Activated CD8-positive, alpha-beta memory T cell treated with anti-CD3 and anti-CD28 coated beads, Interleukin-2, amount 50 U/mL, for 4 hours (primary cell): ENCODE results near the gene IFT81.
"Not testable (repeated sequence)": the region's sequence is repeated elsewhere in the genome, so short reads cannot be mapped to it uniquely, and the experiment has no call there.

Source experiments
- DNase-seq: peaks from one replicate; pipeline ENCODE4 v3.0.0-alpha.2; 2020

The IFT81 gene

GRCh38 chr12:110109037-110109836 is 14.9 kb upstream of the IFT81 start:
- no peak for DNase-seq

DNA sequence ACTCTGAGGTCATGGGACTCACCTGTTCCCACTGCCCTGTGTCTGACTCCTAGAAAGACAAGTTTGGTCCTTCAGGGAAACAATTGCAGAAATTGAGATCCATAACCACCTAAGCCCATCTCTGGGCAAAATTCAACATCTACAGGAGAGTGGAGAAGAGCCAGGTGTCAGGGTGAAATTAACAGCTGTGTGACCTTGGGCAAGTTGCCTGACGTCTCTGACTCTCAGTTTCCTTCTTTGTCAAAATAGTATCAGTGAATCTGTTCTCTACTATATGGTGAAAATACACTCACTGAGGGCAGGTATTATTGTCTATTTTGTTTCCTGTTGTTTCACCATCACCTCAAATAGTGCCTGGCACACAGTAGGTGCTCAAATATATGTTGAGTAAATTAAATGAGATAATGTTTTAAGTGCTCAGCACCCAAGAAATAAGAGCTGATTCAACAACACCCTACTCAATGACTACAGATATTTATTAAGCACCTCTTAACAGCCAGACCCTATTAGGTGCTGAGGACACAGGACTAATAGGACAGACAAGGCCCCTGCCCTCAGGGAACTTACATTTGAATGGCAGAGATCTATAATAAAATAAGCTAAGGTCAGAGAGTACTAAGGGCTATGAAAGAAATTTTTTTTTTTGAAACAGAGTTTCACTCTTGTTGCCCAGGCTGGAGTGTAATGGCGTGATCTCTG is 14.2 kb upstream of the IFT81 start:
- DNase-seq: no peak

DNA sequence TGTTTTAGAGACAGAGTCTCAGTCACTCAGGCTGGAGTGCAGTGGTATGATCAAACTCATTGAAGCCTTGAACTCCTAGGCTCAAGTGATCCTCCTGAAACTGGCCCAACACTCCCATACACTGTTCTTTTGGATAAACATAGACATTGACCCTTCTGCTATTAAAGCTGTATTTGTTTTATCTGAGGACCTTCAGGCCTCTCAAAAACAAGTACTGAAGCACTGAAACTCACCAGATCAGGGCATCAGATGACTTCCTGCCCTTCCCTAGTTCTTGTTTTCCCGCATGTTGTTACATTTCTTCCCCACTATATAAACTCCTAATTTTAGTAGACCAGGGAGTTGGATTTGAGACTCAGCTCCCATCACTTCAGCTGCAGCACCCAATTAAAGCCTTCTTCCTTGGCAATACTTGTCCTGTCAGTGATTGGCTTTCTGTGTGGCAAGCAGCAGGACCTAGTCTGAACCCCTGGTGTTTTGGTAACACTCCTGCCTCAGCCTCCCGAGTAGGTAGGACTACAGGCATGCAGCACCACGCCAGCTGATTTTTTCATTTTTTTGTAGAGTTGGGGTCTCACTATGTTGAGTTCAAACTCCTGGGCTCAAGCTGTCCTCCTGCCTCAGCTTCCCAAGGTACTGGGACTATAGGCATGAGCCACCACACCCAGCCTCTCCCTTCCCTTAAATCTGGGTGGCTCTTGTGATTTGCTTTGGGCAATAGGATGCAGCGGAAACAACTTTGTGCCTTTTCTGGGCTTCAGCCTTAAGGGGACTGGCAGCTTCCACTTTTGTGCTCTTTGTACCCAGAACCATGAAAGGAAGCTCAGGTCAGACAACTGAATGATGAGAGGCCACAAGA is 12.5 kb upstream of the IFT81 start:
- DNase-seq: no peak

DNA sequence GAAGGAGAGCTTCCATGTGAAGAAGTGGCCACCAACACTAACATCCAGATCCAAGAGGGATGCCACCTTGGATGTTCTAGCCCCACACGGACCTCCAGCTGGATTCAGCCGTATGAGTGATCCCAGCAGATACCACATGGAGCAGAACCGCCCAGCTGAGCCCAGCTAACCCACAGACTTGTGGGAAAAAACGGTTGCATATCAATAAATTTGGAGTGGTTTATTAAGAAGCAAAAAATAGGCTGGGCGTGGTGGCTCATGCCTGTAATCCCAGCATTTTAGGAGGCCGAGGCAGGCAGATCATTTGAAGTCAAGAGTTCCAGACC is 11.9 kb upstream of the IFT81 start:
- DNase-seq: no peak

- no peak for DNase-seq
These were observed 9.6 kb upstream of the IFT81 start for GRCh38 chr12:110114528-110114937.

GRCh38 chr12:110115675-110116074 is 8.5 kb upstream of the IFT81 start:
- DNase-seq: no peak

GRCh38 chr12:110116623-110117022 is 7.5 kb upstream of the IFT81 start:
- DNase-seq: no peak

GRCh38 chr12:110117210-110117609 is 6.9 kb upstream of the IFT81 start:
- not testable (repeated sequence) for DNase-seq

GRCh38 chr12:110117956-110118685 is 6.0 kb upstream of the IFT81 start:
- DNase-seq: no peak

GRCh38 chr12:110122929-110123328 is 1.2 kb upstream of the IFT81 start:
- DNase-seq: no peak

DNA sequence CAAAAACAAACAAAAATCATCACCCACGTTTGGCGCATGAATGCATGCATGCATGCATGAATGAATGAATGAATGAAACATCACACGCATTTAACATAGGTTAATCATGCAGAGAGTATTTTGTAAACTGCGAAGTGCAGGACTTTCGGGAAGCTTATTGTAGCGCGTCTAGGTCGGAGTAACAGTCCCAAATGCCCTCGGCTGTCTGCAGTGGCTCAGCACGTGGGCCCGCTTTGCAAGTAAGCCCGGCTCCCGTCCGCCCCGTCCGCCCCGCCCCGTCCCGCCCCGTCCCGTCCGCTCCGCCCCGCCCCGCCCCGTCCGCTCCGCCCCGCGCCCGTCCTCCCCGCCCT is 263 bp upstream of the IFT81 start:
- DNase-seq: no peak

- no peak for DNase-seq
These were observed 2.4 kb downstream of the IFT81 start for GRCh38 chr12:110126557-110126956.

DNA sequence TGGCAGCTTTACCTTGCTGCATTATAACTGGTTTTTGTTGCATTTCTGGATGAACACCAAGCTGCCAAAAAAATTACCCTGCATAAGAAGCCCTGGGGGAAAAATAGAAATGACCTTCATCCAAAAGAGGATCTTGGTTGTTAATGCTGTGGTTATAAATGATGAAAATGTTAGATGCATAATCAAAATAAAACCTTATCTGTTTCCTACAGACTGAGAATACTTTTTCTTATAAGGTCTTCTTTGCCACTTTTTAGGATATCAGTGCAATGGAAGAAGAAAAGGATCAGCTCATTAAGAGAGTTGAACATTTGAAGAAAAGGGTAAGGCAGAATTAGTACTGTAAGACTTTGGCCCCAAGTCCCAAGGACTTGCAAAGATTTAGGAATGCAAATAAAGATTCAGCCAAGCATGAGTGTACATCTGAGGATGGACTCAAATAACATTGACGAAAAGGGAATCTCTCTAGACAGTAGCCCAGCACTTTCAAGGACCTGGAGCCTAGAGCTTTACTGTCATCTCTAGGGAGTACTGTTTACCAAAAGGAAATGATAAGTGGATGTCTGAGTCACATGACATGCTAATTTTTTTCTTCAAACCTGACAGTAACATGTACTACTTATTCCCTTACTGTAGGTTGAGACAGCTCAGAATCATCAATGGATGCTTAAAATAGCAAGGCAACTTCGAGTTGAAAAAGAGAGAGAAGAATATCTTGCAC is 10.7 kb downstream of the IFT81 start:
- DNase-seq: no peak

GRCh38 chr12:110135806-110136205 is 11.6 kb downstream of the IFT81 start:
- no peak for DNase-seq

DNA sequence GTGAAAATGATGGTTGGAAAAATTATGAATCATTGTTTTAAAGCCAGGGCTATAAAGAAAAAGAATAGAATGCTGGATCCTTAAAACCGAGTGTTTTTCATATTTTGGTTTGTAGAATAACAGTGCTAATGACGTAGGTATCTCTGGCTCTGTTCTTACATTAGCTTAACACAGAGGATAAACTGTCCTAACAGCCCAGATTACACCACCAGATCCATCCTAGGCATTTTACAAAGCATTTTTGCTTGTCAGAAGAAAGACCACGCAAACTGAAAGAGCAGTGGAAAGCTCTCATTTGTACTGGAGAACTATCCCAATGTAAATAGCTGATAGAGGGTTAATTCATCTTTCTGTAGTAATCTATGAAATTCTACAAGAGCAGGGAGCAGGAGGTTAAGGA is 13.6 kb downstream of the IFT81 start:
- DNase-seq: no peak

DNA sequence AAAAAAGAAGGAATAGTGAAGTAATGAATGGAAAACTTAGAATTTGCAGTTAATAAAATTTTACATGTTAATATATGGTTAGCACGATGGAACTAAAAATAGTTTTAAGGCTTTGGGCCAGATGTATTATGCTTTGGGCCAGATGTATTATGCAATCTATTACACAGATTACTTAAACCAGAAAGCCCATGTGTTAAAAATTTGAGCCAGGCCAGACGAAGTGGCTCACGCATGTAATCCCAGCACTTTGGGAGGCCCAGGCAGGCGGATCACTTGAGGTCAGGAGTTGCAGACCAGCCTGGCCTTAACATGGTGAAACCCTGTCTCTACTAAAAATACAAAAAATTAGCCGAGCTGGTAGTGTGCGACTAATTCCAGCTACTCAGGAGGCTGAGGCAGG is 17.2 kb downstream of the IFT81 start:
- no peak for DNase-seq

- DNase-seq: no peak
These were observed 22.8 kb downstream of the IFT81 start for GRCh38 chr12:110146986-110147385.

DNA sequence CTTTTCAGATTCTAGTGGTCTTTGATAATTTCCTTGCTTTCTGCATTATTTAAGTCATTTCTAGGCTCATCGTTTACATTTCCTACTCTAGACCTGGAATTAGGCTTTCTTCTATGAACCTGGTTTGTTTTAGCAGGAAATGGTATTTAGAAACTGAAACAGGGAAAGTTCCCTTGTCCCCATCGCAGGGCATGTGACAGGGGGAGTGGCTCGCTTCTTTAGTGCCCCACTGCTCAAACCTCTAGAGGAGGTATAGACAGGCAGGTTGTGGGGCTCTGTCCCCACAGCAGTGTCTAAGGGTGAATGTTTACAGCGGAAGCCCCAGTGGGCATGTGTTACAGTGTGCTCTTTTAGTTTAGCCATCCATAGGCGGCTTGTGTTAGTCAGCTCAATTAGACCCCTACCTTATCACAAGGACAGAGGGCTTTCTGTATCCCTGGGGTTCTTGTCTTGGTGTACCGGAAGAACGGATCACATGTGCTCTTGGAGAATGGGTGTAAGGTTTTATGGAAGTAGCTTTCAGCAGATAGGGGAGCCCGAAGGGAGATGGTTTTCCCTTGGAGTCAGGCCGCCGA is 25.0 kb downstream of the IFT81 start:
- no peak for DNase-seq

- no peak for DNase-seq
These were observed 32.6 kb downstream of the IFT81 start for GRCh38 chr12:110156766-110157165.

- no peak for DNase-seq
These were observed 33.4 kb downstream of the IFT81 start for GRCh38 chr12:110157539-110157938.

DNA sequence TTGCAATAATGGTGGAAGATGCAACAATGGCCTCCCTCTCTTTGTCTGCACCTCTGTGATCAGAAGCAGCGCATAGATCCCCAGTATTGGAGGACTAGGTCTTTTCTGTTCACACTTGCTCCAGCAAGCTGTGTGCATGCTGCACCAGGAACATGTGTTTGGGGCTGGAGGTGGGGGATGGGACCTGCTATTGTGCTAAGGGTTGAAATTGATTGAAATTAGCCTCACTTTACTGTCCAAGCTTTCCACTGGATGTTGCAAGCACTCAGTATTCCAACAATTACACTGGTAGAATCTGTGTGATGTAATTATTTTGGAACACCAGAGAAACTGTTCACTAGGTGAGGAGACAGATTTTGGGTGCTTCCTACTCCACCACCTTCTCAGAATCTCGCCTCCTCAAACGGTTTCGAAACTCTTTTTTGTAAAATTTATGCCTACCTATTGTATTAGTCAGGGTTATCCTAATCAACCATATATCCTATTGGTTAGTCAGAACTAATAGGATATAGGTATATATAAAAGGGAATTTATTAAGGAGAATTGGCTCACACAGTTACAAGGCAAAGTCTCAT is 35.6 kb downstream of the IFT81 start:
- no peak for DNase-seq
